WERI-Rb-1 (cell line): ENCODE data around the gene RPRML.

ENCODE experiments used
- DNase-seq: peaks from one replicate; pipeline ENCODE4 v3.0.0-alpha.2; 2020
- H3K27ac ChIP-seq: fragments of 250-450 bp; sonication (Bioruptor Pico); 2 replicates; pipeline ENCODE4 v1.5.1; 2020; ENCODE audit warnings: mild to moderate bottlenecking, moderate library complexity
- H3K27me3 ChIP-seq: fragments of 250-450 bp; sonication (Bioruptor Pico); 2 replicates; pipeline ENCODE4 v1.5.1; 2021; ENCODE audit warnings: mild to moderate bottlenecking, low read depth, moderate library complexity; ENCODE audit not compliant: insufficient read depth, severe bottlenecking
- H3K36me3 ChIP-seq: fragments of 250-450 bp; sonication (Bioruptor Pico); 2 replicates; pipeline ENCODE4 v1.5.1; 2020; ENCODE audit warnings: mild to moderate bottlenecking, moderate library complexity
- H3K4me3 ChIP-seq: 2 replicates; pipeline ENCODE4 v1.5.1; 2011; ENCODE audit warnings: low read depth, mild to moderate bottlenecking, control low read depth, low read length
- H3K9me3 ChIP-seq: fragments of 250-450 bp; sonication (Bioruptor Pico); 2 replicates; pipeline ENCODE4 v1.5.1; 2021; ENCODE audit warnings: mild to moderate bottlenecking, moderate library complexity; ENCODE audit not compliant: severe bottlenecking
- CTCF ChIP-seq: IDR thresholded peaks from 2 replicates; pipeline ENCODE4 v1.5.1; 2011; ENCODE audit warnings: low read depth, mild to moderate bottlenecking, control low read depth, inconsistent platforms, low read length

Gene RPRML

GRCh38 chr17:46984892-46985291 lies 5.8 kb upstream of the RPRML start:
- Histone ChIP-seq H3K9me3 (no peaks in the 10 kb centered on the region), H3K27me3 (no peaks in the 10 kb centered on the region), H3K36me3 (no peaks in the 10 kb centered on the region), H3K27ac (peak overlapping the region; percentile 63), H3K4me3 (no peak overlapping the region)
- no peak for TF ChIP-seq CTCF
- no peak for DNase-seq

GRCh38 chr17:46984341-46984740 lies 5.3 kb upstream of the RPRML start:
- peak; percentile 72 for DNase-seq
- no peaks in the 10 kb centered on the region for H3K9me3 ChIP-seq
- TF ChIP-seq CTCF, result no peak
- H3K36me3 ChIP-seq, result no peaks in the 10 kb centered on the region
- peak overlapping the region; percentile 63 for H3K27ac ChIP-seq
- peaks cover 3% of the 10 kb centered on the region for H3K27me3 ChIP-seq
- H3K4me3 ChIP-seq, result no peak overlapping the region

GRCh38 chr17:46983782-46984181 lies 4.7 kb upstream of the RPRML start:
- DNase-seq, result peak; percentile 32
- peak overlapping the region; percentile 63 for H3K27ac ChIP-seq
- no peak overlapping the region for H3K4me3 ChIP-seq
- H3K36me3 ChIP-seq, result no peaks in the 10 kb centered on the region
- H3K27me3 ChIP-seq, result peaks cover 3% of the 10 kb centered on the region
- TF ChIP-seq CTCF, result no peak
- no peaks in the 10 kb centered on the region for H3K9me3 ChIP-seq

GRCh38 chr17:46982577-46982976 lies 3.5 kb upstream of the RPRML start:
- no peaks in the 10 kb centered on the region for H3K36me3 ChIP-seq
- peaks cover 3% of the 10 kb centered on the region for H3K27me3 ChIP-seq
- DNase-seq, result no peak
- no peak overlapping the region for H3K27ac ChIP-seq
- H3K4me3 ChIP-seq, result no peak overlapping the region
- H3K9me3 ChIP-seq, result no peaks in the 10 kb centered on the region
- no peak for TF ChIP-seq CTCF

GRCh38 chr17:46978489-46979146 lies 435 bp downstream of the RPRML start:
- H3K4me3 ChIP-seq, result peak overlapping the region; percentile 69
- no peaks in the 10 kb centered on the region for H3K36me3 ChIP-seq
- peak; percentile 32 for DNase-seq
- H3K27ac ChIP-seq, result no peak overlapping the region; the same call in 1 of the 2 replicates
- 0 out of 2 replicates have a peak, but pooled peaks have one; percentile 7 for TF ChIP-seq CTCF
- peaks cover 3% of the 10 kb centered on the region for H3K27me3 ChIP-seq
- H3K9me3 ChIP-seq, result no peaks in the 10 kb centered on the region
